Measurements from ENCODE around the gene FOXP2. TPM values are rescaled to one million over a fixed set of nuclear protein-coding genes. Genes with fewer than 3 reads are reported as not detected.

FOXP2 gene
- total and polyA plus RNA-seq, 4 donors = 1.2 to 7.4 (median 5.7) TPM

DNA sequence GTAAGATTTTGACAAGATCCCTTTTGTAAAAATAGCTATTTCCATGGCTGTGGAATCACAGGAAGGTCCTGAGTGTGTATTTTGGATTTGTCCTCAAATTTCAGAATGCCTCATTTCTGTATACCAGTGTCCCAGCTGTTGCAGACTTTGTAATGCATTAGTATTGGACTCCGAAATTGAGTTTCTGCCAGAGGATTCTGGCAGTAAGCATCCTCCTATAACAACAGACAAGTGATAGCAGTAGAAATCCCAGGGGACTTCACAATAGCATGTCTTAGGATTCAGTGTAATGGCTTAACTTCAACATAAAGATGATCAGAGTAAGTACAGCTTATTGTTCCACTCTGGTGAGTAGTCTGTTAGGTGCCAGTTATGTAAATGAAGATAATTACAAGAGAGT is 104.6 kb downstream of the FOXP2 start:
- no peak for DNase-seq (ENCODE audit: low spot score)
- H3K27ac ChIP-seq (ENCODE audit: low read depth in 1 of 2, low read length in 2 of 2) = no peak overlapping the region
- H3K27me3 ChIP-seq (ENCODE audit: control insufficient read depth in 4 of 4, insufficient read depth in 4 of 4, low read length in 3 of 4) = no peaks in the 10 kb centered on the region
- no peaks in the 10 kb centered on the region for H3K36me3 ChIP-seq (ENCODE audit: control insufficient read depth in 4 of 4, insufficient read depth in 3 of 4, low read depth in 1 of 4, low read length in 3 of 4)
- no peaks in the 10 kb centered on the region for H3K9me3 ChIP-seq (ENCODE audit: control insufficient read depth in 4 of 4, low read length in 3 of 4)
- no peaks in the 10 kb centered on the region for H3K4me1 ChIP-seq (ENCODE audit: control insufficient read depth in 4 of 4, insufficient read depth in 4 of 4, low read length in 3 of 4)
- WGBS = 79% methylated on average over 1 of the region's 1 CpG
- no peak overlapping the region for H3K9ac ChIP-seq (ENCODE audit: low read depth in 1 of 2, low read length in 2 of 2)
- no peak for TF ChIP-seq FOXA2 (IDR thresholded peaks at IDR 0.05)
- TF ChIP-seq YY1 (IDR thresholded peaks at IDR 0.05) = no peak
- TF ChIP-seq, protein P1, sequence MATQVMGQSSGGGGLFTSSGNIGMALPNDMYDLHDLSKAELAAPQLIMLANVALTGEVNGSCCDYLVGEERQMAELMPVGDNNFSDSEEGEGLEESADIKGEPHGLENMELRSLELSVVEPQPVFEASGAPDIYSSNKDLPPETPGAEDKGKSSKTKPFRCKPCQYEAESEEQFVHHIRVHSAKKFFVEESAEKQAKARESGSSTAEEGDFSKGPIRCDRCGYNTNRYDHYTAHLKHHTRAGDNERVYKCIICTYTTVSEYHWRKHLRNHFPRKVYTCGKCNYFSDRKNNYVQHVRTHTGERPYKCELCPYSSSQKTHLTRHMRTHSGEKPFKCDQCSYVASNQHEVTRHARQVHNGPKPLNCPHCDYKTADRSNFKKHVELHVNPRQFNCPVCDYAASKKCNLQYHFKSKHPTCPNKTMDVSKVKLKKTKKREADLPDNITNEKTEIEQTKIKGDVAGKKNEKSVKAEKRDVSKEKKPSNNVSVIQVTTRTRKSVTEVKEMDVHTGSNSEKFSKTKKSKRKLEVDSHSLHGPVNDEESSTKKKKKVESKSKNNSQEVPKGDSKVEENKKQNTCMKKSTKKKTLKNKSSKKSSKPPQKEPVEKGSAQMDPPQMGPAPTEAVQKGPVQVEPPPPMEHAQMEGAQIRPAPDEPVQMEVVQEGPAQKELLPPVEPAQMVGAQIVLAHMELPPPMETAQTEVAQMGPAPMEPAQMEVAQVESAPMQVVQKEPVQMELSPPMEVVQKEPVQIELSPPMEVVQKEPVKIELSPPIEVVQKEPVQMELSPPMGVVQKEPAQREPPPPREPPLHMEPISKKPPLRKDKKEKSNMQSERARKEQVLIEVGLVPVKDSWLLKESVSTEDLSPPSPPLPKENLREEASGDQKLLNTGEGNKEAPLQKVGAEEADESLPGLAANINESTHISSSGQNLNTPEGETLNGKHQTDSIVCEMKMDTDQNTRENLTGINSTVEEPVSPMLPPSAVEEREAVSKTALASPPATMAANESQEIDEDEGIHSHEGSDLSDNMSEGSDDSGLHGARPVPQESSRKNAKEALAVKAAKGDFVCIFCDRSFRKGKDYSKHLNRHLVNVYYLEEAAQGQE (IDR thresholded peaks at IDR 0.05) = no peak
- TF ChIP-seq, protein P2, sequence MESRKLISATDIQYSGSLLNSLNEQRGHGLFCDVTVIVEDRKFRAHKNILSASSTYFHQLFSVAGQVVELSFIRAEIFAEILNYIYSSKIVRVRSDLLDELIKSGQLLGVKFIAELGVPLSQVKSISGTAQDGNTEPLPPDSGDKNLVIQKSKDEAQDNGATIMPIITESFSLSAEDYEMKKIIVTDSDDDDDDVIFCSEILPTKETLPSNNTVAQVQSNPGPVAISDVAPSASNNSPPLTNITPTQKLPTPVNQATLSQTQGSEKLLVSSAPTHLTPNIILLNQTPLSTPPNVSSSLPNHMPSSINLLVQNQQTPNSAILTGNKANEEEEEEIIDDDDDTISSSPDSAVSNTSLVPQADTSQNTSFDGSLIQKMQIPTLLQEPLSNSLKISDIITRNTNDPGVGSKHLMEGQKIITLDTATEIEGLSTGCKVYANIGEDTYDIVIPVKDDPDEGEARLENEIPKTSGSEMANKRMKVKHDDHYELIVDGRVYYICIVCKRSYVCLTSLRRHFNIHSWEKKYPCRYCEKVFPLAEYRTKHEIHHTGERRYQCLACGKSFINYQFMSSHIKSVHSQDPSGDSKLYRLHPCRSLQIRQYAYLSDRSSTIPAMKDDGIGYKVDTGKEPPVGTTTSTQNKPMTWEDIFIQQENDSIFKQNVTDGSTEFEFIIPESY (IDR thresholded peaks at IDR 0.05) = no peak
- no peak for TF ChIP-seq SP1 (IDR thresholded peaks at IDR 0.05)
- no peak for TF ChIP-seq JUND (IDR thresholded peaks at IDR 0.05)
- no peak for TF ChIP-seq CTCF (IDR thresholded peaks at IDR 0.05; ENCODE audit: low read depth, low read length, missing input control)
- TF ChIP-seq RAD21 (IDR thresholded peaks at IDR 0.05) = no peak
- no peak for TF ChIP-seq TAF1 (conservative IDR thresholded peaks at IDR 0.05)
- TF ChIP-seq, protein P3, sequence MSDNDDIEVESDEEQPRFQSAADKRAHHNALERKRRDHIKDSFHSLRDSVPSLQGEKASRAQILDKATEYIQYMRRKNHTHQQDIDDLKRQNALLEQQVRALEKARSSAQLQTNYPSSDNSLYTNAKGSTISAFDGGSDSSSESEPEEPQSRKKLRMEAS (IDR thresholded peaks at IDR 0.05) = no peak
- no peak for TF ChIP-seq NR2F2 (IDR thresholded peaks at IDR 0.05)
- no peak for TF ChIP-seq RXRA (IDR thresholded peaks at IDR 0.05)
- no peak for TF ChIP-seq EGR1 (IDR thresholded peaks at IDR 0.05; ENCODE audit: low read depth in 2 of 2)
- no peak for TF ChIP-seq HNF4A (conservative IDR thresholded peaks at IDR 0.05)
- no peak for TF ChIP-seq GABPA (IDR thresholded peaks at IDR 0.05 in 1 of 2, conservative IDR thresholded peaks at IDR 0.05 in 1 of 2)
- TF ChIP-seq ATF3 (IDR thresholded peaks at IDR 0.05) = no peak
- H3K4me3 ChIP-seq (ENCODE audit: low read depth in 1 of 3, low read length in 3 of 3) = no peak overlapping the region

GRCh38 chr7:114522081-114522480 is 107.5 kb downstream of the FOXP2 start:
- Histone ChIP-seq H3K9me3 (ENCODE audit: control insufficient read depth in 4 of 4, low read length in 3 of 4) (no peaks in the 10 kb centered on the region), H3K9ac (ENCODE audit: low read depth in 1 of 2, low read length in 2 of 2) (no peak overlapping the region), H3K4me3 (ENCODE audit: low read depth in 1 of 3, low read length in 3 of 3) (no peak overlapping the region), H3K36me3 (ENCODE audit: control insufficient read depth in 4 of 4, insufficient read depth in 3 of 4, low read depth in 1 of 4, low read length in 3 of 4) (no peaks in the 10 kb centered on the region), H3K4me1 (ENCODE audit: control insufficient read depth in 4 of 4, insufficient read depth in 4 of 4, low read length in 3 of 4) (no peaks in the 10 kb centered on the region), H3K27ac (ENCODE audit: low read depth in 1 of 2, low read length in 2 of 2) (no peak overlapping the region), H3K27me3 (ENCODE audit: control insufficient read depth in 4 of 4, insufficient read depth in 4 of 4, low read length in 3 of 4) (no peaks in the 10 kb centered on the region)
- 97% methylated on average over 1 of the region's 1 CpG for WGBS
- DNase-seq (ENCODE audit: low spot score) = no peak
- no peak for TF ChIP-seq JUND (IDR thresholded peaks at IDR 0.05)
- TF ChIP-seq GABPA (IDR thresholded peaks at IDR 0.05 in 1 of 2, conservative IDR thresholded peaks at IDR 0.05 in 1 of 2) = no peak
- no peak for TF ChIP-seq EGR1 (IDR thresholded peaks at IDR 0.05; ENCODE audit: low read depth in 2 of 2)
- TF ChIP-seq, protein P2 (IDR thresholded peaks at IDR 0.05) = no peak
- no peak for TF ChIP-seq SP1 (IDR thresholded peaks at IDR 0.05)
- TF ChIP-seq, protein P3 (IDR thresholded peaks at IDR 0.05) = no peak
- no peak for TF ChIP-seq RAD21 (IDR thresholded peaks at IDR 0.05)
- TF ChIP-seq FOXA2 (IDR thresholded peaks at IDR 0.05) = no peak
- TF ChIP-seq TAF1 (conservative IDR thresholded peaks at IDR 0.05) = no peak
- TF ChIP-seq, protein P1 (IDR thresholded peaks at IDR 0.05) = no peak
